Thoracic aorta (tissue), 2 donors: ENCODE results near the gene NEU3. TPM values are rescaled to one million over a fixed set of nuclear protein-coding genes. Genes with fewer than 3 reads are reported as not detected.
"Not testable (repeated sequence)": the region's sequence is repeated elsewhere in the genome, so short reads cannot be mapped to it uniquely, and the experiment has no call there.

Experiments used
- ATAC-seq: fragments of 150-250 bp; one replicate; pipeline ENCODE4 v1.8.0; 2017; ENCODE audit warnings: low read depth; ENCODE audit not compliant: insufficient number of reproducible peaks, low FRiP score
- DNase-seq: peaks from one replicate; pipeline ENCODE4 v3.0.0-alpha.2; 2020; ENCODE audit warnings: low spot score
- H3K27ac ChIP-seq, 2 donors: fragments of 200-600 bp; sonication (generic); 1 replicate in 1 of 2; 2 replicates in 1 of 2; pipeline ENCODE4 v1.5.1; 2016; ENCODE audit warnings: mild to moderate bottlenecking in 2 of 2, moderate library complexity in 2 of 2
- H3K27me3 ChIP-seq: fragments of 200-600 bp; sonication (generic); replicated peaks from 2 replicates; pipeline ENCODE4 v1.6.0; 2016; ENCODE audit warnings: mild to moderate bottlenecking; ENCODE audit not compliant: insufficient read depth
- H3K36me3 ChIP-seq: fragments of 200-600 bp; sonication (generic); one replicate; pipeline ENCODE4 v1.5.1; 2016
- H3K4me1 ChIP-seq, 2 donors: fragments of 200-600 bp; sonication (generic); 1 replicate in 1 of 2; 2 replicates in 1 of 2; pipeline versions ENCODE4 v1.5.1 to v1.6.0; 2016; ENCODE audit warnings: low read depth in 2 of 2, mild to moderate bottlenecking in 1 of 2; ENCODE audit not compliant: control insufficient read depth in 1 of 2
- H3K4me3 ChIP-seq: fragments of 200-600 bp; sonication (generic); 2 replicates; pipeline ENCODE4 v1.5.1; 2016; ENCODE audit warnings: mild to moderate bottlenecking
- H3K9me3 ChIP-seq: fragments of 200-600 bp; sonication (generic); 2 replicates; pipeline ENCODE4 v1.5.1; 2016
- total RNA-seq, 2 donors: library from RNA; depleted of rRNA; stranded (reverse); fragments of >200 nt; gene quantifications; one replicate each; pipeline versions ENCODE4 v1.1.0 to v1.2.3, GENCODE V29; 2016
- TF ChIP-seq, protein P1 (sequence below): fragments of 200-600 bp; sonication (generic); IDR thresholded peaks from one replicate; pipeline ENCODE4 v1.5.1; 2019; ENCODE audit warnings: antibody characterized with exemption

NEU3 gene
- total RNA-seq, 2 donors from 2014 or later, result 11.9 to 23.3 TPM

DNA sequence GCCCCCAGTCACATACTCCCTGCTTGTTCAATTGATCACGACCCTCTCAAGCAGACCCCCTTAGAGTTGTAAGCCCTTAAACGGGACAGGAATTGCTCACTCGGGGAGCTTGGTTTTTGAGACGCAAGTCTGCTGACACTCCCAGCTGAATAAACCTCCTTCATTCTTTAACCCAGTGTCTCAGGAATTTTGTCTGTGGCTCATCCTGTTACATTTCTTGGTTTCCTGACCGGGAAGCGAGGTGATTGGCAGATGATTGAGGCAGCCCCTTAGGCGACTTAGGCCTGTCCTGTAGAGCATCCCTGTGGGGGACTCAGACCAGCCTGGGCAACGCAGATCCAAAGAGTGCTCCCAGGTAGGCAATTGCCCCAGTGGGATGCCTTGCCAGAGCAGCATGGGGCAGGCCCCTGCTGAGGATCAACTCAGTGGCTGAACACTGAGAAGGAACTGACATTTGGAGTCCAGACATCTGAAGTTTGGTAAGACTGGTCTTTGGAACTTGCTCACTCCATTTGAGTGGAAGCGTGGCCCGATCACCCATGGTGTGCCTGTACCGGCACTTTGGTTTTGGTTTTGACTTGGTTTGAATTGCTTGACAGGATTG is 51.5 kb downstream of the NEU3 start:
- no peaks in the 10 kb centered on the region for H3K27me3 ChIP-seq
- DNase-seq (no peak), ATAC-seq (no peak)
- H3K4me1 ChIP-seq, result no peaks in the 10 kb centered on the region
- no peaks in the 10 kb centered on the region for H3K9me3 ChIP-seq
- no peaks in the 10 kb centered on the region for H3K36me3 ChIP-seq
- no peak overlapping the region for H3K27ac ChIP-seq
- TF ChIP-seq, protein P1, sequence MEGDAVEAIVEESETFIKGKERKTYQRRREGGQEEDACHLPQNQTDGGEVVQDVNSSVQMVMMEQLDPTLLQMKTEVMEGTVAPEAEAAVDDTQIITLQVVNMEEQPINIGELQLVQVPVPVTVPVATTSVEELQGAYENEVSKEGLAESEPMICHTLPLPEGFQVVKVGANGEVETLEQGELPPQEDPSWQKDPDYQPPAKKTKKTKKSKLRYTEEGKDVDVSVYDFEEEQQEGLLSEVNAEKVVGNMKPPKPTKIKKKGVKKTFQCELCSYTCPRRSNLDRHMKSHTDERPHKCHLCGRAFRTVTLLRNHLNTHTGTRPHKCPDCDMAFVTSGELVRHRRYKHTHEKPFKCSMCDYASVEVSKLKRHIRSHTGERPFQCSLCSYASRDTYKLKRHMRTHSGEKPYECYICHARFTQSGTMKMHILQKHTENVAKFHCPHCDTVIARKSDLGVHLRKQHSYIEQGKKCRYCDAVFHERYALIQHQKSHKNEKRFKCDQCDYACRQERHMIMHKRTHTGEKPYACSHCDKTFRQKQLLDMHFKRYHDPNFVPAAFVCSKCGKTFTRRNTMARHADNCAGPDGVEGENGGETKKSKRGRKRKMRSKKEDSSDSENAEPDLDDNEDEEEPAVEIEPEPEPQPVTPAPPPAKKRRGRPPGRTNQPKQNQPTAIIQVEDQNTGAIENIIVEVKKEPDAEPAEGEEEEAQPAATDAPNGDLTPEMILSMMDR, result no peak
- no peak overlapping the region for H3K4me3 ChIP-seq

DNA sequence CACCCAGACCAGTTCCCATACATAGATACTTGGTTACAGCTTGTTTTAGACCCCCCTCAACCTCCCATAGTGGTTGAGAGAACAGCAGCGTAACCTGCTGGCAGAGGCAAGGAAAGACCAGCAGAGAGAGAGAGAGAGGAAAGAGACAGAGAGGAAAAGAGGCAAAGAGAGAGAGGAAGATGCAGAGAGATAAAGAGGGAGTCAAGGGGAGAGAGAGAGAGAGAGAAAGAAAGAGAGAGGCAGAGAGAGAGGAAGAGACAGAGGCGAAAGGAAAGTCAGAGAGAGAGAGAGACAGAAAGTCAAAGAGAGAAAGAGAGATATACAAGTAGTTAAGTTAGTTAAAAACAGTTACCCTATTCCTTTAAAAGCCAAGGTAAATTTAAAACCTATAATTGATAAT is 52.5 kb downstream of the NEU3 start:
- H3K4me1 ChIP-seq, result no peaks in the 10 kb centered on the region
- no peak for DNase-seq
- TF ChIP-seq, protein P1, result no peak
- no peak for ATAC-seq
- H3K27me3 ChIP-seq, result no peaks in the 10 kb centered on the region
- no peak overlapping the region for H3K27ac ChIP-seq
- no peaks in the 10 kb centered on the region for H3K36me3 ChIP-seq
- H3K9me3 ChIP-seq, result no peaks in the 10 kb centered on the region
- no peak overlapping the region for H3K4me3 ChIP-seq

DNA sequence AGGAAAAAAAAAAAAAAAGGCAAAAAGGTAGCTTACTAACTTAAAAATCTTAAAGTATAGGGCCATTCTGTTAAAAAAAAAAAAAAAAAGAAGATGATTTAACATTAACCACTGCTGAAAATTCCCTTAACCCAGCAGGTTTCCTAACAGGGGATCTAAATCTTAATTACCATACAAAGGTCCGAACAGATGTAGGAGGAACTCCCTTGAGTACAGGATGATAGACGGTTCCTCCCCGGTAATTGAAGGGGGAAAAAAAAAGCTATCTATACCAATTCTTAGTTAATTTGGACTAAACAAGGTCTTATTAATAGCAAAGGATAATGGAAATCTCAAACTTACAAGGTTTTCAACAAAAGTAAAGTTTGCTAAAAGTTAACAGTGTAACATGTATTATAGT is 53.1 kb downstream of the NEU3 start:
- H3K4me1 ChIP-seq, H3K4me3 ChIP-seq, DNase-seq, ATAC-seq, H3K27me3 ChIP-seq, H3K27ac ChIP-seq, H3K9me3 ChIP-seq, H3K36me3 ChIP-seq: not testable (repeated sequence)

DNA sequence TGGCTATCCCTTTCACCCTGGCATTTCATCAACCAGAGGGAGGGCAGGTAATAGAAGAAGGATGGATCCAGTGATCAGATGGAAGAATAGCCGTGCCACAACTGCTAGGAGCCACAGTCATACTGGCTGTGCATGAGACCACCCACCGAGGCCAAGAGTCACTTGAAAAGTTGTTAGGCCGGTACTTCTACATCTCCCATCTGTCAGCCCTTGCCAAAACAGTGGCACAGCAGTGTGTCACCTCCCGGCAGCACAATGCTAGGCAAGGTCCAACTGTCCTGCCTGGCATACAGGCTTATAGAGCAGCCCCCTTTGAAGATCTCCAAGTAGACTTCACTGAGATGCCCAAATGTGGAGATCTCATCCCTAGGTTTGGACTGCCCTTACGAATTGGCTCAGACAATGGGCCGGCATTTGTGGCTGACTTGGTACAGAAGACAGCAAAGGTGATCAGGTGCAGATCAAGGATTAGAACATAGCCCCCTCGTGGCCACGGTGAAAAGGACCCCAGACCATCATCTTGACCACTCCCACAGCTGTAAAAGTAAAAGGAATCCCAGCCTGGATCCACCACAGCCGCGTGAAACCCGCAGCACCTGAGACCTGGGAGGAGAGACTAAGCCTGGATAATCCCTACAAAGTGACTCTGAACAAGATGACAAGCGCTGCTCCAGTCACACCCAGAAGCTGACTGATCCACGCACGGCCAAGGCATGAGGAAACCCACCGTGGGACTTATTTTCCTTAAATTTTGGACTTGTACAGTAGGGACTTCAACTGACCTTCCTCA is 55.8 kb downstream of the NEU3 start:
- H3K27ac ChIP-seq, H3K4me1 ChIP-seq, H3K4me3 ChIP-seq, H3K9me3 ChIP-seq, ATAC-seq, DNase-seq, H3K36me3 ChIP-seq, H3K27me3 ChIP-seq: not testable (repeated sequence)

DNA sequence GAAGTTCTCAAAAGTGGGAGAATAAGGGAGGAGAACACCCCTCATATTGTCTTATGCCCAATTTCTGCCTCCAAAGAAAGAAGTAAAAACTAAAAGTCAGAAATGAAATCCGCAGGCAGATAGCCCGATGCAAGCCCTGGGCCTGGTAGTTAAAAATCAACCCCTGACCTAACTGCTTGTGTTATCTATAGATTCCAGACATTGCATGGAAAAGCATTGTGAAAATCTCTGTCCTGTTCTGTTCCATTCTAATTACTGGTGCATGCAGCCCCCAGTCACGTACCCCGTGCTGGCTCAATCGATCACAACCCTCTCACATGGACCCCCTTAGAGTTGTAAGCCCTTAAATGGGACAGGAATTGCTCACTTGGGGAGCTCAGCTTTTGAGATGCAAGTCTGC is 57.9 kb downstream of the NEU3 start:
- not testable (repeated sequence) for H3K9me3 ChIP-seq, DNase-seq, H3K27ac ChIP-seq, H3K27me3 ChIP-seq, H3K4me1 ChIP-seq, H3K36me3 ChIP-seq, ATAC-seq, H3K4me3 ChIP-seq

DNA sequence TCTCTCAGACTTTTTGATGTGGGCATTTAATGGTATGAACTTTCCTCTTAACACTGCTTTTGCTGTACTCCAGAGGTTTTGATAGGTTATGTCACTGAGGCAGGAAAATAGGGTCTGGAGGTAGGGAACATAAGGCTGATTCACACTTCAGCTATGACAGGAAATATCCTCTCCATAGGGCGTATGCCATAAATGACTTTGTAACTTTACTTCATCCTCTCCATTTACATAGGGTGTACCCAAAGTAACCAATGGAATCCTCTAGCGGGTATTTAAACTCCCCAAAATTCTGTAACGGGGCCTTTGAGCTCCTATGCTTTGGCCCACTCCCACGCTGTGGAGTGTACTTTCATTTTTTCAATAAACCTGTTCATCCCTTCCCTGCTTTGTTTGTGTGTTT is 58.5 kb downstream of the NEU3 start:
- DNase-seq, result no peak
- TF ChIP-seq, protein P1, result no peak
- Histone ChIP-seq H3K36me3 (no peaks in the 10 kb centered on the region), H3K9me3 (peaks cover 2% of the 10 kb centered on the region), H3K27ac (no peak overlapping the region), H3K27me3 (no peaks in the 10 kb centered on the region), H3K4me1 (no peaks in the 10 kb centered on the region), H3K4me3 (no peak overlapping the region)
- no peak for ATAC-seq

DNA sequence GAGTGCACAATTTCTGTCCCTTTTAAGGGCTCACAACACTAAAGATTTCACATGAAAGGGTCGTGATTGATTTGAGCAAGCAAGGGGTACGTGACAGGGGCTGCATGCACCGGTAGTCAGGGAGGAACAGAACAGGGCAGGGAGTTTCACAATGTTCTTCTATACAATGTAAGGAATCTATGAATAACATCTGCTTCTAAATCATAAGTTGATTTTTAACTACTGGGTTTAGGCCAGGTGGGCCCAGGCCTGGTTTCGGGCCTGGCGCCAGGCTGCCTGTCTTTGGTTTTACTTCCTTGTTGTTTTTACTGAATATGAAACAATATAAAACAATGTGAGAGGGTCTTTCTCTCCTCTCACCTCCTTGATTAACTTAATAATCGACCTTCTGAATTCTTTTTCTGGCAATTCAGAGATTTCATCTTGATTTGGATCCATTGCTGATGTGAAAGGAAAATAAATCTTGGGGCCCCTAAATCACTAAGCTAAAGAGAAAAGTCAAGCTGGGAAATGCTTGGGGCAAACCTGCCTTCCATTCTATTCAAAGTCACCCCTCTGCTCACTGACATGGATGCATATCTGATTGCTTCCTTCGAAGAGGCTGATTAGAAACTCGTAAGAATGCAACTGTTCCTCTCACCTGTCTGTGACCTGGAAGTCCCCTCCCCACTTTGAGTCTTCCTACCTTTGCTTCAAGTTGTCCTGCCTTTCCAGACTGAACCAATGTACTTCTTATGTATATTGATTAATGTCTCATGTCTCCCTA is 61.0 kb downstream of the NEU3 start:
- not testable (repeated sequence) for H3K27me3 ChIP-seq, H3K9me3 ChIP-seq, ATAC-seq, H3K36me3 ChIP-seq, DNase-seq, H3K4me3 ChIP-seq, H3K27ac ChIP-seq, H3K4me1 ChIP-seq
